Breast epithelium (tissue), 3 donors: Measurements from ENCODE around the gene ZNF750.

Source experiments
- POLR2A ChIP-seq: fragments of 450-650 bp; IDR thresholded peaks from one replicate; pipeline ENCODE4 v1.6.1; 2016; ENCODE audit warnings: antibody characterized with exemption, mild to moderate bottlenecking, moderate library complexity
- TF ChIP-seq, protein P1 (sequence below), 3 donors: fragments of 450-650 bp; IDR thresholded peaks; one replicate each; pipeline ENCODE4 v1.5.1; 2016 to 2017; ENCODE audit warnings: antibody characterized with exemption in 3 of 3, mild to moderate bottlenecking in 3 of 3, moderate library complexity in 3 of 3

GRCh38 chr17:82881900-82882714 is 42.3 kb upstream of the ZNF750 start:
- TF ChIP-seq, protein P1, sequence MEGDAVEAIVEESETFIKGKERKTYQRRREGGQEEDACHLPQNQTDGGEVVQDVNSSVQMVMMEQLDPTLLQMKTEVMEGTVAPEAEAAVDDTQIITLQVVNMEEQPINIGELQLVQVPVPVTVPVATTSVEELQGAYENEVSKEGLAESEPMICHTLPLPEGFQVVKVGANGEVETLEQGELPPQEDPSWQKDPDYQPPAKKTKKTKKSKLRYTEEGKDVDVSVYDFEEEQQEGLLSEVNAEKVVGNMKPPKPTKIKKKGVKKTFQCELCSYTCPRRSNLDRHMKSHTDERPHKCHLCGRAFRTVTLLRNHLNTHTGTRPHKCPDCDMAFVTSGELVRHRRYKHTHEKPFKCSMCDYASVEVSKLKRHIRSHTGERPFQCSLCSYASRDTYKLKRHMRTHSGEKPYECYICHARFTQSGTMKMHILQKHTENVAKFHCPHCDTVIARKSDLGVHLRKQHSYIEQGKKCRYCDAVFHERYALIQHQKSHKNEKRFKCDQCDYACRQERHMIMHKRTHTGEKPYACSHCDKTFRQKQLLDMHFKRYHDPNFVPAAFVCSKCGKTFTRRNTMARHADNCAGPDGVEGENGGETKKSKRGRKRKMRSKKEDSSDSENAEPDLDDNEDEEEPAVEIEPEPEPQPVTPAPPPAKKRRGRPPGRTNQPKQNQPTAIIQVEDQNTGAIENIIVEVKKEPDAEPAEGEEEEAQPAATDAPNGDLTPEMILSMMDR (IDR thresholded peaks at IDR 0.05): no peak
- TF ChIP-seq POLR2A: no peak
